H1 (cell line): Measurements from ENCODE around the gene GALNT5. TPM values are rescaled to one million over a fixed set of nuclear protein-coding genes. Genes with fewer than 3 reads are reported as not detected.

Experiments
- CTCF ChIA-PET: fragments of 300-600 bp; sonication (Branson Sonifier 250); formaldehyde crosslinking; loops from one replicate; lab custom pipeline; 2021; ENCODE audit not compliant: partially characterized antibody; lab: Charles Lee
- POLR2A ChIA-PET: fragments of 300-600 bp; sonication (Branson Sonifier 250); formaldehyde crosslinking; loops from one replicate; lab custom pipeline; 2021; ENCODE audit warnings: inconsistent platforms; ENCODE audit not compliant: partially characterized antibody; lab: Charles Lee
- DNase-seq, 2 experiments: peaks; one replicate each; pipeline versions ENCODE4 v3.0.0 to v3.0.0-alpha.2; 2010 to 2022; ENCODE audit warnings: low spot score in 2 of 2, low read depth in 1 of 2, mixed read lengths in 1 of 2
- FAIRE-seq: peaks from 2 replicates; lab custom pipeline; 2011; peaks lifted over from hg19 to GRCh38; lab: Jason Lieb, UNC
- H2AFZ ChIP-seq: 2 replicates; pipeline ENCODE4 v1.8.1; 2012; ENCODE audit warnings: low read length, inconsistent platforms
- H2AK5ac ChIP-seq: 2 replicates; pipeline ENCODE4 v1.6.1; 2013; ENCODE audit warnings: low read depth, low read length
- H2BK120ac ChIP-seq: replicated peaks from 2 replicates; pipeline ENCODE3; 2013; ENCODE audit warnings: low read depth, low read length, inconsistent platforms
- H2BK12ac ChIP-seq: 2 replicates; pipeline ENCODE4 v1.6.1; 2013; ENCODE audit warnings: low read depth, low read length
- H2BK15ac ChIP-seq: 2 replicates; pipeline ENCODE4 v1.6.1; 2013; ENCODE audit warnings: low read length
- H2BK20ac ChIP-seq: 2 replicates; pipeline ENCODE4 v1.6.1; 2013; ENCODE audit warnings: low read length
- H2BK5ac ChIP-seq: 2 replicates; pipeline ENCODE4 v1.6.1; 2013; ENCODE audit warnings: low read depth, low read length
- H3K14ac ChIP-seq: 2 replicates; pipeline ENCODE4 v1.6.1; 2013; ENCODE audit warnings: inconsistent platforms; ENCODE audit not compliant: insufficient read length
- H3K18ac ChIP-seq: 2 replicates; pipeline ENCODE4 v1.6.1; 2013; ENCODE audit warnings: low read length; ENCODE audit errors: extremely low read depth
- H3K23ac ChIP-seq: 2 replicates; pipeline ENCODE4 v1.6.1; 2013; ENCODE audit warnings: inconsistent platforms; ENCODE audit not compliant: insufficient read length
- H3K23me2 ChIP-seq: 2 replicates; pipeline ENCODE4 v1.6.1; 2013; ENCODE audit warnings: low read depth, low read length
- H3K27ac ChIP-seq: 2 replicates; pipeline ENCODE4 v1.6.1; 2011; ENCODE audit warnings: low read depth, low read length, inconsistent platforms
- H3K27me3 ChIP-seq, 4 experiments: replicated peaks in 1 of 4; 1 replicate in 1 of 4; 2 replicates in 3 of 4; pipeline versions ENCODE4 v1.6.1 to v1.8.1; 2011 to 2013; ENCODE audit warnings: low read length in 3 of 4, mild to moderate bottlenecking in 3 of 4, inconsistent platforms in 2 of 4, mixed read lengths in 2 of 4, moderate library complexity in 1 of 4; ENCODE audit not compliant: control insufficient read depth in 3 of 4, insufficient read depth in 3 of 4; ENCODE audit errors: extremely low read depth in 1 of 4
- H3K36me3 ChIP-seq, 4 experiments: 2 replicates each; pipeline versions ENCODE4 v1.6.1 to v1.8.1; 2011 to 2013; ENCODE audit warnings: mild to moderate bottlenecking in 4 of 4, low read length in 3 of 4, moderate library complexity in 2 of 4, control low read depth in 1 of 4, inconsistent platforms in 1 of 4; ENCODE audit not compliant: insufficient read depth in 4 of 4, control insufficient read depth in 2 of 4
- H3K4ac ChIP-seq: replicated peaks from 2 replicates; pipeline ENCODE3; 2013; ENCODE audit warnings: low read length, low read depth, mixed read lengths, inconsistent platforms; ENCODE audit not compliant: insufficient read length
- H3K4me1 ChIP-seq, 4 experiments: replicated peaks in 1 of 4; 1 replicate in 1 of 4; 2 replicates in 3 of 4; pipeline versions ENCODE4 v1.6.1 to v1.8.1; 2011 to 2013; ENCODE audit warnings: low read length in 3 of 4, inconsistent platforms in 2 of 4, mixed read lengths in 1 of 4; ENCODE audit not compliant: insufficient read depth in 4 of 4, control insufficient read depth in 3 of 4
- H3K4me2 ChIP-seq, 2 experiments: 2 replicates each; pipeline versions ENCODE4 v1.6.1 to v1.8.1; 2011 to 2013; ENCODE audit warnings: low read depth in 2 of 2, low read length in 2 of 2, control low read depth in 1 of 2, inconsistent platforms in 1 of 2, mild to moderate bottlenecking in 1 of 2; ENCODE audit not compliant: insufficient read depth in 1 of 2
- H3K4me3 ChIP-seq, 4 experiments: fragments of 200-600, 300-600 bp in 1 of 4; sonication (generic), shearing (Covaris generic), sonication (Bioruptor Twin) in 1 of 4; 2 replicates each; pipeline versions ENCODE4 v1.5.1 to v1.8.1; 2011 to 2016; ENCODE audit warnings: low read length in 4 of 4, low read depth in 3 of 4, control low read depth in 2 of 4, inconsistent platforms in 2 of 4, mild to moderate bottlenecking in 2 of 4, mixed read lengths in 1 of 4, moderate library complexity in 1 of 4; ENCODE audit not compliant: insufficient read depth in 2 of 4; ENCODE audit errors: extremely low read depth in 1 of 4
- H3K56ac ChIP-seq: replicated peaks from 2 replicates; pipeline ENCODE3; 2013; ENCODE audit warnings: low read depth, mild to moderate bottlenecking, mixed read lengths, low read length, inconsistent platforms; ENCODE audit not compliant: insufficient read length
- H3K79me1 ChIP-seq: 2 replicates; pipeline ENCODE4 v1.6.1; 2013; ENCODE audit warnings: low read depth, low read length, control low read depth
- H3K79me2 ChIP-seq, 2 experiments: 2 replicates each; pipeline versions ENCODE4 v1.6.1 to v1.8.1; 2012 to 2013; ENCODE audit warnings: low read length in 2 of 2, mild to moderate bottlenecking in 2 of 2, inconsistent platforms in 1 of 2; ENCODE audit not compliant: insufficient read depth in 2 of 2, control insufficient read depth in 1 of 2
- H3K9ac ChIP-seq, 4 experiments: replicated peaks in 1 of 4; 1 replicate in 1 of 4; 2 replicates in 3 of 4; pipeline versions ENCODE4 v1.6.1 to v1.8.1; 2011 to 2013; ENCODE audit warnings: low read depth in 3 of 4, low read length in 3 of 4, control low read depth in 2 of 4, mild to moderate bottlenecking in 2 of 4, moderate library complexity in 2 of 4, inconsistent platforms in 1 of 4; ENCODE audit errors: extremely low read depth in 1 of 4
- H3K9me3 ChIP-seq, 2 experiments: 2 replicates each; pipeline versions ENCODE4 v1.6.1 to v1.8.1; 2012 to 2013; ENCODE audit warnings: mild to moderate bottlenecking in 2 of 2, moderate library complexity in 2 of 2, control low read depth in 1 of 2, inconsistent platforms in 1 of 2, low read depth in 1 of 2, low read length in 1 of 2, mixed read lengths in 1 of 2; ENCODE audit not compliant: insufficient read depth in 2 of 2
- H4K20me1 ChIP-seq, 2 experiments: replicated peaks in 1 of 2; 2 replicates each; pipeline versions ENCODE3 to v1.8.1; 2011 to 2013; ENCODE audit warnings: inconsistent platforms in 2 of 2, low read length in 2 of 2, mild to moderate bottlenecking in 1 of 2; ENCODE audit not compliant: insufficient read depth in 2 of 2, control insufficient read depth in 1 of 2
- H4K5ac ChIP-seq: 2 replicates; pipeline ENCODE4 v1.6.1; 2013; ENCODE audit warnings: low read length, low read depth, mixed read lengths, inconsistent platforms; ENCODE audit not compliant: insufficient read length
- H4K8ac ChIP-seq: 2 replicates; pipeline ENCODE4 v1.8.0; 2013; ENCODE audit warnings: mild to moderate bottlenecking, moderate library complexity, low read length, inconsistent platforms; ENCODE audit not compliant: insufficient read depth; ENCODE audit errors: extremely low read depth
- H4K91ac ChIP-seq: replicated peaks from 2 replicates; pipeline ENCODE3; 2013; ENCODE audit warnings: low read length, mixed read lengths, inconsistent platforms; ENCODE audit not compliant: insufficient read length
- BACH1 ChIP-seq: IDR thresholded peaks from 2 replicates; pipeline ENCODE4 v1.6.1; 2012; ENCODE audit warnings: low read length, improper control_type of control experiment
- BCL11A ChIP-seq, 2 experiments: IDR thresholded peaks; one replicate each; pipeline ENCODE4 v1.6.1; 2011; ENCODE audit warnings: low read depth in 2 of 2, low read length in 2 of 2, mild to moderate bottlenecking in 2 of 2
- CHD2 ChIP-seq: IDR thresholded peaks from 2 replicates; pipeline ENCODE4 v1.6.1; 2012; ENCODE audit warnings: low read length, improper control_type of control experiment
- EP300 ChIP-seq, 2 experiments: IDR thresholded peaks; 1 replicate in 1 of 2; 2 replicates in 1 of 2; pipeline ENCODE4 v1.6.1; 2011 to 2012; ENCODE audit warnings: low read depth in 2 of 2, low read length in 2 of 2, mild to moderate bottlenecking in 2 of 2, borderline replicate concordance in 1 of 2, inconsistent platforms in 1 of 2, moderate library complexity in 1 of 2
- FOSL1 ChIP-seq: IDR thresholded peaks from 2 replicates; pipeline ENCODE4 v1.6.1; 2011; ENCODE audit warnings: mild to moderate bottlenecking, low read depth, low read length, moderate library complexity; ENCODE audit not compliant: insufficient read depth
- MAX ChIP-seq: IDR thresholded peaks from 2 replicates; pipeline ENCODE4 v1.6.1; 2012; ENCODE audit warnings: inconsistent platforms
- PHF8 ChIP-seq: fragments of 200-600 bp; sonication (generic); conservative IDR thresholded peaks from 2 replicates; pipeline ENCODE4 v1.7.1; 2012; ENCODE audit warnings: low read depth, mild to moderate bottlenecking, inconsistent platforms, low read length, moderate library complexity
- SAP30 ChIP-seq: fragments of 300-600 bp; sonication (generic); IDR thresholded peaks from 2 replicates; pipeline ENCODE4 v1.7.1; 2012; ENCODE audit warnings: low read length, moderate library complexity, mild to moderate bottlenecking, inconsistent platforms; ENCODE audit not compliant: insufficient read depth, insufficient replicate concordance
- TAF7 ChIP-seq: optimal IDR thresholded peaks from 2 replicates; pipeline ENCODE3; 2011; ENCODE audit warnings: low read depth, mild to moderate bottlenecking, inconsistent platforms, low read length, moderate library complexity, borderline replicate concordance
- TBP ChIP-seq: IDR thresholded peaks from 2 replicates; pipeline ENCODE4 v1.6.1; 2011; ENCODE audit warnings: low read depth, low read length, improper control_type of control experiment
- WGBS, 2 experiments: shearing (Covaris generic) in 1 of 2; methylation state at CpG; one replicate each; pipeline versions ENCODE4 v1.1.6 to v1.1.7; 2013 to 2015; ENCODE audit warnings: low lambda C conversion rate in 2 of 2, mixed read lengths in 2 of 2, inconsistent platforms in 1 of 2, low coverage in 1 of 2, missing lambda C conversion rate in 1 of 2; ENCODE audit not compliant: insufficient replicate concordance in 2 of 2, insufficient coverage in 1 of 2, insufficient read length in 1 of 2; ENCODE audit errors: extremely low coverage in 1 of 2, missing lambda C conversion rate in 1 of 2; 5-methylcytosine and 5-hydroxymethylcytosine counted together
- polyA plus RNA-seq, 7 experiments: library from polyadenylated mRNA; depleted of rRNA in 3 of 7; stranded (reverse) in 5 of 7; unstranded in 2 of 7; fragments of >200 nt in 5 of 7; fragments of 200-250 nt in 2 of 7; gene quantifications; 1 replicate in 5 of 7; 2 replicates in 1 of 7; 4 replicates in 1 of 7; pipeline versions ENCODE4 v1.2.1 to v1.2.3, GENCODE V29; 2011 to 2013; ENCODE audit warnings: missing spikeins in 2 of 7, mixed read lengths in 2 of 7
- total RNA-seq: library from RNA; stranded (reverse); fragmentation: NEBNext Ultra II Directional; extraction: Animal tissue kit (Norgen Biotek cat#: 25700); gene quantifications from 2 replicates; pipeline ENCODE4 v1.2.1, GENCODE V29; 2021
- TF ChIP-seq, protein P1 (sequence below), 3 experiments: IDR thresholded peaks; 1 replicate in 2 of 3; 2 replicates in 1 of 3; pipeline versions ENCODE4 v1.5.1 to v1.6.1; 2011; ENCODE audit warnings: low read length in 3 of 3, mild to moderate bottlenecking in 3 of 3, inconsistent platforms in 2 of 3, low read depth in 1 of 3, moderate library complexity in 1 of 3; ENCODE audit not compliant: insufficient read depth in 1 of 3; ENCODE audit errors: control extremely low read depth in 1 of 3

Gene GALNT5
- total and polyA plus RNA-seq, 2 of the 8 experiments (the other 6 are each of a cell fraction or from before 2014, with no cell fraction given): 0.02 to 0.06 TPM

- Histone ChIP-seq H3K79me1 (no peaks in the 10 kb centered on the region), H2BK15ac (no peak overlapping the region), H3K56ac (no peak overlapping the region), H3K9me3 (peaks cover 10 to 12% of the 10 kb centered on the region in 2 experiments; a peak in 3 of 4 replicates), H3K27me3 (no peaks in the 10 kb centered on the region), H3K23me2 (no peaks in the 10 kb centered on the region), H3K4me2 (no peak overlapping the region), H2AFZ (no peak overlapping the region), H3K4ac (no peak overlapping the region), H2BK20ac (no peak overlapping the region), H3K4me1 (no peaks in the 10 kb centered on the region), H2AK5ac (no peak overlapping the region), H3K27ac (no peak overlapping the region), H3K4me3 (no peak overlapping the region), H3K79me2 (no peaks in the 10 kb centered on the region), H3K14ac (no peak overlapping the region), H4K20me1 (no peaks in the 10 kb centered on the region), H4K91ac (no peak overlapping the region), H3K36me3 (no peaks in the 10 kb centered on the region), H3K23ac (no peak overlapping the region), H4K8ac (no peak overlapping the region), H2BK12ac (no peak overlapping the region), H3K9ac (no peak overlapping the region), H3K18ac (no peak overlapping the region), H2BK5ac (no peak overlapping the region), H2BK120ac (no peak overlapping the region), H4K5ac (no peak overlapping the region)
- no peak for FAIRE-seq
- ChIA-PET CTCF (interaction anchor here (1.6 to 3.5 kb wide), 2 partner anchors 28 to 34 kb away, joined by 6 to 12 read pairs; no protein-coding TSS in a partner anchor), POLR2A (no interaction called here)
- 94% methylated on average over 2 of the region's 2 CpGs; no CpG with 5 or more reads in 1 of the 2 experiments for WGBS, 2 experiments
- DNase-seq: no peak
- TF ChIP-seq MAX: no peak
- no peak for TF ChIP-seq CHD2
- TF ChIP-seq TAF7: no peak
- TF ChIP-seq BCL11A (IDR thresholded peaks at IDR 0.05; ENCODE audit: low read depth in 2 of 2, low read length in 2 of 2): no peak
- TF ChIP-seq, protein P1, sequence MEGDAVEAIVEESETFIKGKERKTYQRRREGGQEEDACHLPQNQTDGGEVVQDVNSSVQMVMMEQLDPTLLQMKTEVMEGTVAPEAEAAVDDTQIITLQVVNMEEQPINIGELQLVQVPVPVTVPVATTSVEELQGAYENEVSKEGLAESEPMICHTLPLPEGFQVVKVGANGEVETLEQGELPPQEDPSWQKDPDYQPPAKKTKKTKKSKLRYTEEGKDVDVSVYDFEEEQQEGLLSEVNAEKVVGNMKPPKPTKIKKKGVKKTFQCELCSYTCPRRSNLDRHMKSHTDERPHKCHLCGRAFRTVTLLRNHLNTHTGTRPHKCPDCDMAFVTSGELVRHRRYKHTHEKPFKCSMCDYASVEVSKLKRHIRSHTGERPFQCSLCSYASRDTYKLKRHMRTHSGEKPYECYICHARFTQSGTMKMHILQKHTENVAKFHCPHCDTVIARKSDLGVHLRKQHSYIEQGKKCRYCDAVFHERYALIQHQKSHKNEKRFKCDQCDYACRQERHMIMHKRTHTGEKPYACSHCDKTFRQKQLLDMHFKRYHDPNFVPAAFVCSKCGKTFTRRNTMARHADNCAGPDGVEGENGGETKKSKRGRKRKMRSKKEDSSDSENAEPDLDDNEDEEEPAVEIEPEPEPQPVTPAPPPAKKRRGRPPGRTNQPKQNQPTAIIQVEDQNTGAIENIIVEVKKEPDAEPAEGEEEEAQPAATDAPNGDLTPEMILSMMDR (IDR thresholded peaks at IDR 0.05; ENCODE audit: control extremely low read depth in 1 of 3, insufficient read depth in 1 of 3, low read depth in 1 of 3, low read length in 3 of 3): no peak
- TF ChIP-seq PHF8: no peak
- no peak for TF ChIP-seq EP300 (IDR thresholded peaks at IDR 0.05; ENCODE audit: borderline replicate concordance in 1 of 2, low read depth in 2 of 2, low read length in 2 of 2)
- no peak for TF ChIP-seq BACH1
- no peak for TF ChIP-seq FOSL1
- TF ChIP-seq SAP30: no peak
- no peak for TF ChIP-seq TBP
Measured at GRCh38 chr2:157363612-157364101, 106.2 kb downstream of the GALNT5 start.
